ENCODE measurements around the gene IL1RN. TPM values are rescaled to one million over a fixed set of nuclear protein-coding genes. Genes with fewer than 3 reads are reported as not detected.
"Not testable (repeated sequence)": the region's sequence is repeated elsewhere in the genome, so short reads cannot be mapped to it uniquely, and the experiment has no call there.

Gene IL1RN
- not detected in 2 replicates for total RNA-seq

DNA sequence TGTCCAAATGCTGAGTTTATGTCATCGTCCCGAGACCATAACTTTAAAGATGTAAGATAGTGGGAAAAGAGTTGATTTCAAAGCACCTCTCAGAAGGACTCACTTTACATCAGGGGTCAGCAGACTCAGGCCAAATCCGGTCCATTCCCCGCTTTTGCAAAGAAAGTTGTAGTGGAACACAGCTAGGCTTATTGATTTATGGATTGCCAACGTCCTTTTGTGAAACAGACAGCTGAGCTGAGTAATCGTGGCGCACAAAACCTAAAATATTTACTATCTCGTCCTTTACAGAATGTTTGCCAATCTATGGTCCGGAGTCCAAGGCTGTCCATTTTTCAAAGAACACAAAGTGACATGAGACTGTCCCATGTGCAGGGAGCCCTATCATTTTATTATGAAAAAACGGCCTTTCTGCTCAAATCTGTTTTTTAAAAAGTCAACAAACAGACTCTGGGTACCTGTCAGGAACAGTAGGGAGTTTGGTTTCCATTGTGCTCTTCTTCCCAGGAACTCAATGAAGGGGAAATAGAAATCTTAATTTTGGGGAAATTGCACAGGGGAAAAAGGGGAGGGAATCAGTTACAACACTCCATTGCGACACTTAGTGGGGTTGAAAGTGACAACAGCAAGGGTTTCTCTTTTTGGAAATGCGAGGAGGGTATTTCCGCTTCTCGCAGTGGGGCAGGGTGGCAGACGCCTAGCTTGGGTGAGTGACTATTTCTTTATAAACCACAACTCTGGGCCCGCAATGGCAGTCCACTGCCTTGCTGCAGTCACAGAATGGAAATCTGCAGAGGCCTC is at the start of gene IL1RN:
Gene IL1RN, plus strand, starts transcription at position 754 of the 801 bp plus-strand sequence. Its CDS starts 27 bp downstream, at position 781.
- DNase-seq (ENCODE audit: extremely low read depth, low read depth, low spot score): no peak

DNA sequence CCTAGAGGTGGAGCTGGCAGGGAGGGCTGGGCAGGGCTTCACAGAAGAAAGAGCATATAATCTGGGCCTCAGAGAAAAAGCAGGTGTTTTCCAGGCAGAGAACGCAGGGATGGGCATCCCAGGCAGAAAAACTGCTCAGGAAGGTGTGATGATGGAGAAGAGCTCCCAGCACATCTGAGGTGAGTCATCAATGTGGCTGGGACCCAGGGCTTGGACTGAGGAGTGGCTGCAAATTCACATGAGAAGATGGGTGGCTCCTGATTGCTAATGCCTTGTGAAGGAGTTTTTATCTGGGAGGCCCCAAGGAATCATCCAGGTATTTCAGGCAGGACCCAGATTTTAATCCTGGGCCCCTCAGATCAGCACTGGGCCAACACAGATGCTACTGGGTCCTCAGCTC is 49.5 kb upstream of the IL1RN start:
- DNase-seq (ENCODE audit: extremely low read depth, low read depth, low spot score): no peak

DNA sequence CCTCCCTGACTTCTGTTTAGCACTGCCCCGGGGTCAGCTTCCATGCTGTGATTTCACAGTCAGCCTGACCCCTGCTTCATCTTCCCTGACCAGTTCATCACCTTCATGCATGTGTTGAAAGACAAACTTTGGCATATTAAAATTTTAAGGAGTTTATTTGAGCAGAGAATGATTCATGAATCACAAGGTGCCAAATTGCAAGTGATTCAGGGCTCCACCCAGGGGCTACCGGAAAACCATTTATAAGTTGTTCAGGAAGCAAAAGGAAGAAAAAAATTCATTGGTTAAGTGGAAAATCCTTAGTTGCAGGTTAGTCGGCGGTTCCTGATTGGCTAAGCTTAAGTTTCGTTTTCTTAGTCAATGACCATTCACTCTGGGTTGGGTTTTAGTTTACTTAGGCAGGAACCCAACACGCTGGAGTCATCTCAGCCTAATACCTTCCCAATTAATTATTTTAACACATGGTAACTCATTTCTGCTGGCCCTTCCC is 49.0 kb upstream of the IL1RN start:
- DNase-seq (ENCODE audit: extremely low read depth, low read depth, low spot score): no peak

GRCh38 chr2:113079131-113079530 is 48.3 kb upstream of the IL1RN start:
- DNase-seq (ENCODE audit: extremely low read depth, low read depth, low spot score): no peak

DNA sequence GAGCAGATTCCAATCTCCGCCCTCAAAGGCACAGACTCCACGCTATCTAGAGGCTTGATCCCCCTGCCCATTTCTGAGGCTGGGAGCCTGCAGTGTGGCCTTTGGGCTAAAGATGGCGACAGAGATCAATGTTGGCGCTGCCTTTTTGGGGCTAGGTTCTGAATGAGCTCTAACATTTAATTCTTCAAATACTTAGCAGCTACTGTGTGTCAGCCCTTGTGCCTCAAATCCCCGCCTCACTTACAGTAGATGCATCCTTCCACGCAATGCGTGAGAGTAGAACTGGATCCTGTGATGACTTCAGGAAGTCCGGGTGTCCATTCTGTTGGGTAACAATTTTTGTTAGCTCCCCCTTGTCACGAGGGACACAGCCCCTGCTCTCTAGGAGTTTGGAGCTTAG is 47.3 kb upstream of the IL1RN start:
- no peak for DNase-seq (ENCODE audit: extremely low read depth, low read depth, low spot score)

DNA sequence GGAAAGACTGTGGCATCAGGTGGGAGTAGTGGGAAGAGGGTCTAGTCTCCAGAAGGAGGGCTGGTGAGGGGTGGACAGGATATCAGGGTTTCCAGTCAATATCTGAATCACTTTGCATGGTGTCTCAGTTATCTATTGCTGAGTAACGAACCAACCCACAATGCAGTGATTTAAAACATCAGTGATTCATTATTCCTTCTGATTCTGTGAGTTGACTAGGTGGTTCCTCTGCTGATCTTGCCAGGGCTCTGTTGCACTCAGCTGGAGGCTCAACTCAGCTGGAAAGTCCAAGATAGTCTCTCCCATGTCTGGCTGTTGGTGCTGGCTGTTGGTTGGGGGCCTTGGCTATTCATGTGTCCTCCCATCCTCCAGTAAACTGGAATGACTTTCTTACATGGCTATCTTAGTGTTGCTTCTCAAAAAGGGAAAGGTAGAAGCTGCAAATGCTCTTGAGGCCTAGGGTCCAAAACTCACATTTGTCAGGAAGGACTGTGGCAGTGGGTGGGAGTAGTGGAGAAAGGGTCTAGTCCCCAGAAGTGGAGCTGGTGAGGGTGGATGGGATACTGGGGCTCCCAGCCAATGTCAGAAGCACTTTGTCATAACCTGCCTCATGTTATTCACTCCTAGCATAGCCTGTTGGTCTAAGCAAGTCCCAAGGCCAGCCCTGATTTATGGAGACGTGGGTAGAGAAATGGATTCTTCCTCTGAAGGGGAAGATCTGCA is 45.7 kb upstream of the IL1RN start:
- no peak for DNase-seq (ENCODE audit: extremely low read depth, low read depth, low spot score)

GRCh38 chr2:113083296-113083695 is 44.1 kb upstream of the IL1RN start:
- DNase-seq (ENCODE audit: extremely low read depth, low read depth, low spot score): no peak

DNA sequence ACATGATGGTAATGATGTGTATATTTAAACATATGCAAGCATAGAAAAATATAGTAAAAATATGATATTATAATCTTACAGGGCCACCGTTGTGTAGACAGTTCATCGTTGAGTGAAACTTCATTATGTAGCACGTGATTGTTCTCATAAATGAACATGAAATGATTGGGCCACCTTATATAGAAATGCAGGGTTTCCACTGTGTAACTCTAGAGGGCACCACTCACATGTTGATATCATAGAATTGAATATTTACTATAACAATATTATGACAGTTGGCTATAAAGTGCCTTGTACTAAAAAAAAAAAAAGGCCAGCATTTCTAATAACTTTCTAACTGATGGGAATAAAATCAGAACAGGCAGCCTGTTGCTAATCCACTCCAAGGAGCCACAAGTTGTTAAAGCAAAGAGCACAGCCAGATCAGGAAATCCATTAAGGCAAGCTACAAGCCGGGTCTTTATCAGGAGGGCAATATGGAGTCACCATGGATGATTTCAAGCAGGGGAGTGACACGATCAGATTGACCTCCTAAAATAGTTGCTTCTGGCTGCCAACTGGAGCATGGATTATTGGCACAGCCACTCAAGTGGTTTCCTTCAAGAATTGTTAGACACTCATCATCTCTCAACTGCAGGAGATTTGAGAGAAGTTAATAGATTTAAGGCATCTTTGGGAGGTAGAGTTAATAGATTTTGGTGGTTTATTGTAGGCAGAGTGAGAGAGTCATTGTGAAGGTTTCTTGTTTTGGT is 43.0 kb upstream of the IL1RN start:
- no peak for DNase-seq (ENCODE audit: extremely low read depth, low read depth, low spot score)

GRCh38 chr2:113085542-113085941 is 41.9 kb upstream of the IL1RN start:
- no peak for DNase-seq (ENCODE audit: extremely low read depth, low read depth, low spot score)

- no peak for DNase-seq (ENCODE audit: extremely low read depth, low read depth, low spot score)
Measured at GRCh38 chr2:113088213-113088992, 39.0 kb upstream of the IL1RN start.

DNA sequence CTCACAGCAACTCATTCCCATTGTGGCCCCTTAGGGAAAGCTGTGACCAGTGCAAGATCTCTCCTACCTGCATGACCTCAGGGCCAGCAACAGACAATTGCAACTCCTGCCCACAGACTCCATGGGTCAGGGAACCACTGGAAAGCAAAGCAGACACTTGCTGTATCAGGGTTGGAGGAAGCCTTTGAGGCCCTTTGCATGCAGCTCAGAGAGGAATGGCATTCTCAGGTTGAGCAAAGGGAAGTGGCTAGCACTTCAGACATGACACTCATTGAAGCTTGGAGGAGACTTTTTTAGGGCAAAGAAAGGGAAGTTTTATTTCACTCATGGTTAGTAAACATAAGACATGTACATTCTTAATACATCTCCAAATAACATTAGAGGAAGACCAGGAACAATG is 37.5 kb upstream of the IL1RN start:
- DNase-seq (ENCODE audit: extremely low read depth, low read depth, low spot score): no peak

DNA sequence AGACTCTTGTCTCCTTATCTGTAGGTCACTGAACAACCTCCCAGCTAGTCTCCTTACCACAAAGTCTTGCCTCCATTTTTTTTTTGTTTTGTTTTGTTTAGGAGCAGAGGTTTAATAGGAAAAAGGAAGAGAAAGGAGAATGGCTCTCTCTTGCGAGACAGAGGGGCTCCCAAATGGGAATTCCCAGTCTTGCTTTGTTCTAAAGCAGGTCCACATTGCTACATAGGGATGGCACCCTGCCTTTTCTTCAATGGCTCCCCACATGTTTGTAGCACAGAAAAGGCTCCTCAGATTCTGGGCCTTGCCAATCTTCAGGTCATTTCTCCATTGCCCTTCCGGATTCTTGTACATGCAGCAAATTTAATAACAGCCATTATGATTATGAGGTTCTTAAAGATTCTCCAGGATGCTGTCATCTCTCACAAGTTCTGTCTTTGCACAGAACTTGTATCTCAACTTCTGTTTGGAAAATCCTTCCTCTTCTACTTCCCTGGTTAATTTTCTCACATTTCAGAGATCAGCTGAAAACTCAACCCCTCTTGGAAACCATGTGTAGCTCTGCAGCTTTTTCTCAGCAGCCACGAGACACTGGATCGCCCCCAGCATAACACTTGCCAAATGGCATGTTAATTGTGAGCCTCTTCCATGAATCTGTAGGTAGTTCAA is 36.0 kb upstream of the IL1RN start:
- no peak for DNase-seq (ENCODE audit: extremely low read depth, low read depth, low spot score)

GRCh38 chr2:113092864-113093612 is 34.4 kb upstream of the IL1RN start:
- DNase-seq (ENCODE audit: extremely low read depth, low read depth, low spot score): no peak

DNA sequence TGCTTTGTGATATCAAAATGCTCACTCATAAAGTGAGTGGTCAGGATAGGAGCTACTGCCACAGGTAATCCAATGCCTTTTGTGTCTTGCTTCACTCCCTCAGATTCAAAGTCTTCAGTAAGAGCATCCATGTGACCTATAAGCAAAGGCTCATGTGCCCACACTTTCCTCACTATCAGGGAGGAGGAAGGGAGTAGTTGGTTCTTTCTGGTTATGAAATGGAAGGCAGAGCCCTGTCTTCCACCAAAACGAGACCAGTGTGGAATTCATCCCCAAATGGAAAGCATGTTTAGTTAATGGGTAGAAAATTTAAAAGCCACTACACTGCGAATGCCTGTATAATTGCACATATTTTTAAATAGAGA is 33.8 kb upstream of the IL1RN start:
- DNase-seq (ENCODE audit: extremely low read depth, low read depth, low spot score): no peak

DNA sequence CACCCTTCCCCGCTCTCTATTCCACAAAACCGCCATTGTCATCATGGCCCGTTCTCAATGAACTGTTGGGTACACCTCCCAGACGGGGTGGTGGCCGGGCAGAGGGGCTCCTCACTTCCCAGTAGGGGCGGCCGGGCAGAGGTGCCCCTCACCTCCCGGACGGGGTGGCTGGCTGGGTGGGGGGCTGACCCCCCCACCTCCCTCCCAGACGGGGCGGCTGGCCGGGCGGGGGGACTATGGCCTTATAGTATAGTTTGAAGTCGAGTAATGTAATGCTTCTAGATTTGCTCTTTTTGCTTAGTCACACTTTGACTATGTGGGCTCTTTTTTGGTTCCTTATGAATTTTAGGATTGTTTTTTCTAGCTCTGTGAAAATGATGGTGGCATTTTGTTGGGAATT is 31.1 kb upstream of the IL1RN start:
- DNase-seq (ENCODE audit: extremely low read depth, low read depth, low spot score): not testable (repeated sequence)

DNA sequence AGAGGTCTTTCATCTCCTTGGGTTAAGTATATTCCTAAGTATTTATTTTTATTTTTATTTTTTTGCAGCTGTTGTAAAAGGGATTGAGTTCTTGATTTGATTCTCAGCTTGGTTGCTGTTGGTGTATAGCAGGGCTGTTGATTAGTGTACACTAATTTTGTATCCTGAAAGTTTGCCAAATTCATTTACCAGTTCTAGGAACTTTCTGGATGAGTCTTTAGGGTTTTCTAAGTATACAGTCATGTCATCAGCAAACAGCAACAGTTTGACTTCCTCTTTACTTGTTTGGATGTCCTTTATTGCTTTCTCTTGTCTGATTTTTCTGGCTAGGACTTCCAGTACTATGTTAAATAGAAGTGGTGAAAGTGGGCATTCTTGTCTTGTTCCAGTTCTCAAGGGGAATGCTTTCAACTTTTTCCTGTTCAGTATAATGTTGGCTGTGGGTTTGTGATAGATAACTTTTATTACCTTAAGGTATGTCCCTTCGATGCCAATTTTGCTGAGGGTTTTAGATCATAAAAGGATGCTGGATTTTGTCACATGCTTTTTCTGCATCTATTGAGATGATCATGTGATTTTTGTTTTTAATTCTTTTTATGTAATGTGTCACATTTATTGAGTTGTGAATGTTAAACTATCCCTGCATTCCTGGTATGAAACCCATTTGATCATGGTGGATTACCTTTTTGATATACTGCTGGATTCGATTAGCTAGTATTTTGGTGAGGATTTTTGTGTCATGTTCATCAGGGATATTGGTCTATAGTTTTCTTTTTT is 30.4 kb upstream of the IL1RN start:
- DNase-seq (ENCODE audit: extremely low read depth, low read depth, low spot score): not testable (repeated sequence)

GRCh38 chr2:113098041-113098440 is 29.4 kb upstream of the IL1RN start:
- DNase-seq (ENCODE audit: extremely low read depth, low read depth, low spot score): no peak

DNA sequence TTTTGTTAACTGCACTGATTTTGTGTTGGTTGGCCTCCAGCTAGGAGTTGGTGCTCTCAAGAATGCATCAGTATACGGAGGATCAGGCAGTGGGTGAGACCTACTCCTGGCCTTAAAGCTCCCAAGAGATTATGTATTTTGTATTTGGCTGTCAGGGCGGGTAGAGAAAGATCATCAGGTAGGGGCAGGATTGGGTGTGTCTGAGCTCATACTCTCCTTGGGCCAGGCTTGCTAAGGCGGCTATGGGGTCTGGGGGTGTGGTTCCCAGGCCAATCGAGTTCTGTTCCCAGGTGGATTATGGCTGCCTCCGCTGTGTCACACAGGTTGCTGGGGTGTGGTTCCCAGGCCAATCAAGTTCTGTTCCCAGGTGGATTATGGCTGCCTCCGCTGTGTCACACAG is 28.9 kb upstream of the IL1RN start:
- DNase-seq (ENCODE audit: extremely low read depth, low read depth, low spot score): no peak

GRCh38 chr2:113102133-113102532 is 25.3 kb upstream of the IL1RN start:
- no peak for DNase-seq (ENCODE audit: extremely low read depth, low read depth, low spot score)
